ENCODE data around the gene DAGLA.
A peak's percentile ranks its signal among the peaks of the same experiment; 100 is the strongest.

The DAGLA gene

GRCh38 chr11:61710019-61710418, 29.8 kb downstream of the DAGLA start:
- Histone ChIP-seq H3K36me3 (no peaks in the 10 kb centered on the region), H3K4me3 (ENCODE audit: low read depth, low read length) (no peak overlapping the region), H3K9me3 (no peaks in the 10 kb centered on the region), H3K27me3 (no peaks in the 10 kb centered on the region), H3K4me1 (no peaks in the 10 kb centered on the region)
- no peak for DNase-seq
- no peak for TF ChIP-seq CTCF (IDR thresholded peaks at IDR 0.05; ENCODE audit: low read depth, low read length)

- no peak overlapping the region for H3K4me3 ChIP-seq (ENCODE audit: low read depth, low read length)
- DNase-seq: no peak
- H3K4me1 ChIP-seq: no peaks in the 10 kb centered on the region
- TF ChIP-seq CTCF (IDR thresholded peaks at IDR 0.05; ENCODE audit: low read depth, low read length): no peak
- H3K27me3 ChIP-seq: no peaks in the 10 kb centered on the region
- H3K36me3 ChIP-seq: no peaks in the 10 kb centered on the region
- H3K9me3 ChIP-seq: no peaks in the 10 kb centered on the region
Measured at GRCh38 chr11:61711037-61711436, 30.8 kb downstream of the DAGLA start.

- no peaks in the 10 kb centered on the region for H3K9me3 ChIP-seq
- H3K27me3 ChIP-seq: no peaks in the 10 kb centered on the region
Measured at GRCh38 chr11:61711498-61711897, 31.3 kb downstream of the DAGLA start.

GRCh38 chr11:61712314-61712713, 32.1 kb downstream of the DAGLA start:
- H3K4me1 ChIP-seq: no peaks in the 10 kb centered on the region
- H3K4me3 ChIP-seq (ENCODE audit: low read depth, low read length): no peak overlapping the region
- no peaks in the 10 kb centered on the region for H3K36me3 ChIP-seq
- no peak for DNase-seq
- no peaks in the 10 kb centered on the region for H3K27me3 ChIP-seq
- TF ChIP-seq CTCF (IDR thresholded peaks at IDR 0.05; ENCODE audit: low read depth, low read length): no peak
- H3K9me3 ChIP-seq: no peaks in the 10 kb centered on the region

More at GRCh38 chr11:61711498-61711897, 31.3 kb downstream of the DAGLA start:
- no peak for TF ChIP-seq CTCF (IDR thresholded peaks at IDR 0.05; ENCODE audit: low read depth, low read length)
- DNase-seq: peak; percentile 21
- no peaks in the 10 kb centered on the region for H3K4me1 ChIP-seq
- H3K36me3 ChIP-seq: no peaks in the 10 kb centered on the region
- H3K4me3 ChIP-seq (ENCODE audit: low read depth, low read length): no peak overlapping the region

- Histone ChIP-seq H3K27me3 (no peaks in the 10 kb centered on the region), H3K36me3 (no peaks in the 10 kb centered on the region), H3K9me3 (no peaks in the 10 kb centered on the region), H3K4me1 (no peaks in the 10 kb centered on the region), H3K4me3 (ENCODE audit: low read depth, low read length) (no peak overlapping the region)
- no peak for TF ChIP-seq CTCF (IDR thresholded peaks at IDR 0.05; ENCODE audit: low read depth, low read length)
- DNase-seq: no peak
Measured at GRCh38 chr11:61712846-61713245, 32.7 kb downstream of the DAGLA start.

GRCh38 chr11:61713464-61713863, 33.3 kb downstream of the DAGLA start:
- Histone ChIP-seq H3K36me3 (no peaks in the 10 kb centered on the region), H3K4me1 (no peaks in the 10 kb centered on the region), H3K4me3 (ENCODE audit: low read depth, low read length) (no peak overlapping the region), H3K27me3 (no peaks in the 10 kb centered on the region), H3K9me3 (no peaks in the 10 kb centered on the region)
- TF ChIP-seq CTCF (IDR thresholded peaks at IDR 0.05; ENCODE audit: low read depth, low read length): no peak
- DNase-seq: no peak
